WTC11 (cell line): Measurements from ENCODE around the gene TMEM235. TPM values are rescaled to one million over a fixed set of nuclear protein-coding genes. Genes with fewer than 3 reads are reported as not detected.

Experiments
- ATAC-seq: fragments of 200-7000 bp; cut with Tn5 transposase; 2 replicates; pipeline ENCODE4 v1.10.0; 2021; ENCODE audit warnings: mild to moderate bottlenecking, moderate library complexity
- CTCF ChIA-PET: fragments of 300-600 bp; sonication (Branson Sonifier 250); formaldehyde crosslinking; loops from one replicate; lab custom pipeline; 2021; ENCODE audit warnings: antibody characterized with exemption; lab: Charles Lee
- POLR2A ChIA-PET: fragments of 350-600 bp; sonication (Branson Sonifier 250); formaldehyde crosslinking; loops from one replicate; lab custom pipeline; 2021; ENCODE audit warnings: antibody characterized with exemption; lab: Charles Lee
- DNase-seq: peaks from one replicate; pipeline ENCODE4 v3.0.0; 2021; ENCODE audit warnings: low spot score
- H3K27ac Mint-ChIP-seq: 2 replicates; pipeline ENCODE4 v1.8.0; 2021; ENCODE audit warnings: mixed read lengths
- H3K27me3 Mint-ChIP-seq: 2 replicates; pipeline ENCODE4 v1.8.0; 2021; ENCODE audit warnings: low read depth, mild to moderate bottlenecking, moderate library complexity, mixed read lengths
- H3K36me3 Mint-ChIP-seq: 2 replicates; pipeline ENCODE4 v1.8.0; 2021; ENCODE audit warnings: mixed read lengths
- H3K4me1 Mint-ChIP-seq: 2 replicates; pipeline ENCODE4 v1.8.0; 2022; ENCODE audit warnings: mixed read lengths
- H3K4me3 Mint-ChIP-seq: 2 replicates; pipeline ENCODE4 v1.8.0; 2021; ENCODE audit warnings: mild to moderate bottlenecking, moderate library complexity, mixed read lengths
- H3K9me3 Mint-ChIP-seq: 2 replicates; pipeline ENCODE4 v1.8.0; 2021; ENCODE audit warnings: mixed read lengths
- ARID4B ChIP-seq: sonication (generic); formaldehyde crosslinking; IDR thresholded peaks from 2 replicates; pipeline ENCODE4 v1.8.0; 2023; ENCODE audit warnings: missing genetic modification reagents, mild to moderate bottlenecking, borderline replicate concordance
- ATF3 ChIP-seq: sonication (generic); formaldehyde crosslinking; conservative IDR thresholded peaks from 2 replicates; pipeline ENCODE4 v1.8.1; 2022; ENCODE audit warnings: mild to moderate bottlenecking, missing genetic modification reagents
- ELF4 ChIP-seq: sonication (generic); formaldehyde crosslinking; IDR thresholded peaks from 2 replicates; pipeline ENCODE4 v1.8.1; 2022; ENCODE audit warnings: low read depth, mild to moderate bottlenecking, moderate library complexity, missing genetic modification reagents
- HMGXB4 ChIP-seq: sonication (generic); formaldehyde crosslinking; IDR thresholded peaks from 2 replicates; pipeline ENCODE4 v1.8.1; 2023; ENCODE audit warnings: mild to moderate bottlenecking, moderate library complexity, missing genetic modification reagents
- IRF1 ChIP-seq: sonication (generic); formaldehyde crosslinking; IDR thresholded peaks from 2 replicates; pipeline ENCODE4 v1.8.0; 2023; ENCODE audit warnings: missing genetic modification reagents
- JUN ChIP-seq: sonication (generic); formaldehyde crosslinking; IDR thresholded peaks from 2 replicates; pipeline ENCODE4 v1.8.0; 2023; ENCODE audit warnings: mild to moderate bottlenecking, missing genetic modification reagents
- KAT7 ChIP-seq: sonication (generic); formaldehyde crosslinking; IDR thresholded peaks from 2 replicates; pipeline ENCODE4 v1.8.1; 2023; ENCODE audit warnings: missing genetic modification reagents, mild to moderate bottlenecking, borderline replicate concordance
- MXD4 ChIP-seq: fragments of 250-450 bp; sonication (Bioruptor Pico); IDR thresholded peaks from 2 replicates; pipeline ENCODE4 v1.8.0; 2021; ENCODE audit warnings: mild to moderate bottlenecking, moderate library complexity, borderline replicate concordance
- NR2C2 ChIP-seq: sonication (generic); formaldehyde crosslinking; IDR thresholded peaks from 2 replicates; pipeline ENCODE4 v1.8.0; 2022; ENCODE audit warnings: mild to moderate bottlenecking, missing genetic modification reagents
- PRRX2 ChIP-seq: fragments of 250-450 bp; sonication (Bioruptor Pico); IDR thresholded peaks from 2 replicates; pipeline ENCODE4 v1.8.0; 2021; ENCODE audit warnings: mild to moderate bottlenecking
- ZNF121 ChIP-seq: sonication (generic); formaldehyde crosslinking; IDR thresholded peaks from 2 replicates; pipeline ENCODE4 v1.8.0; 2023; ENCODE audit warnings: missing genetic modification reagents
- ZNF671 ChIP-seq: fragments of 250-450 bp; sonication (Bioruptor Pico); IDR thresholded peaks from 2 replicates; pipeline ENCODE4 v1.8.0; 2021; ENCODE audit warnings: mild to moderate bottlenecking
- ZSCAN18 ChIP-seq: fragments of 250-450 bp; sonication (Bioruptor Pico); IDR thresholded peaks from 2 replicates; pipeline ENCODE4 v2.1.2; 2022; ENCODE audit warnings: mild to moderate bottlenecking, moderate library complexity
- total RNA-seq: library from RNA; stranded (reverse); gene quantifications from 3 replicates; pipeline ENCODE4 v1.2.3, GENCODE V29; 2021

The TMEM235 gene
- total RNA-seq, 1 experiment from 2014 or later: 0.24 TPM

- no peak overlapping the region for H3K27ac Mint-ChIP-seq
- POLR2A ChIA-PET: no interaction called here
- H3K4me3 Mint-ChIP-seq: no peak overlapping the region
- CTCF ChIA-PET: interaction anchor here (4.7 to 5.1 kb wide), 2 partner anchors 14 to 25 kb away, joined by 23 to 26 read pairs; partner anchors contain the start of genes AFMID and TK1
- peaks cover 29% of the 10 kb centered on the region for H3K4me1 Mint-ChIP-seq
- no peaks in the 10 kb centered on the region for H3K27me3 Mint-ChIP-seq
- no peaks in the 10 kb centered on the region for H3K9me3 Mint-ChIP-seq
- no peak for ATAC-seq
- TF ChIP-seq MXD4 (CRISPR knock-in tag): no peak
- TF ChIP-seq ARID4B (CRISPR knock-in tag): no peak
- TF ChIP-seq ZNF121 (CRISPR knock-in tag): no peak
- no peak for DNase-seq
- H3K36me3 Mint-ChIP-seq: peaks cover 45% of the 10 kb centered on the region
These were observed 31.0 kb upstream of the TMEM235 start for GRCh38 chr17:78200451-78200850.

GRCh38 chr17:78202666-78203065 is 28.8 kb upstream of the TMEM235 start:
- Mint-ChIP-seq H3K4me1 (peaks cover 12% of the 10 kb centered on the region), H3K27ac (no peak overlapping the region)
- TF ChIP-seq NR2C2 (CRISPR knock-in tag) (no peak), KAT7 (no peak), ATF3 (CRISPR knock-in tag) (no peak), PRRX2 (CRISPR knock-in tag) (no peak), ZSCAN18 (no peak), HMGXB4 (CRISPR knock-in tag) (no peak)
- TF ChIP-seq, all 79 proteins: peak for 0
- no peaks in the 10 kb centered on the region for H3K27me3 Mint-ChIP-seq
- peaks cover 32% of the 10 kb centered on the region for H3K36me3 Mint-ChIP-seq
- H3K4me3 Mint-ChIP-seq: no peak overlapping the region
- ChIA-PET CTCF (interaction anchor here (1.1 to 5.1 kb wide), 3 partner anchors 16 to 48 kb away, joined by 3 to 26 read pairs (median 14); partner anchors contain the start of genes AFMID and TK1), POLR2A (interaction anchor here (0.7 kb wide), 1 partner anchor 85 kb away, joined by 10 read pairs; no protein-coding TSS in a partner anchor)
- no peak for DNase-seq
- no peaks in the 10 kb centered on the region for H3K9me3 Mint-ChIP-seq
- no peak for ATAC-seq

- Mint-ChIP-seq H3K4me1 (no peaks in the 10 kb centered on the region), H3K27ac (no peak overlapping the region), H3K36me3 (peaks cover 22% of the 10 kb centered on the region), H3K9me3 (no peaks in the 10 kb centered on the region), H3K27me3 (no peaks in the 10 kb centered on the region), H3K4me3 (no peak overlapping the region)
- ATAC-seq (no peak), DNase-seq (no peak)
- ChIA-PET CTCF (interaction anchor here (3.4 kb wide), 1 partner anchor 30 kb away, joined by 10 read pairs; no protein-coding TSS in a partner anchor), POLR2A (no interaction called here)
- no peak for TF ChIP-seq ARID4B (CRISPR knock-in tag)
- no peak for TF ChIP-seq ZNF671 (CRISPR knock-in tag)
- TF ChIP-seq IRF1: no peak
- TF ChIP-seq ELF4 (CRISPR knock-in tag): no peak
- no peak for TF ChIP-seq JUN (CRISPR knock-in tag)
These were observed 26.9 kb upstream of the TMEM235 start for GRCh38 chr17:78204387-78205123.
